GM18526 (cell line): ENCODE measurements around the gene PRDM5.

ENCODE experiments used
- POLR2A ChIP-seq: IDR thresholded peaks from 3 replicates; pipeline ENCODE4 v1.6.1; 2011; ENCODE audit not compliant: insufficient read length; ENCODE audit errors: extremely low read depth

PRDM5 gene

GRCh38 chr4:120922381-120923206 lies at the start of gene PRDM5:
Gene PRDM5, minus strand, starts transcription at chr4:120922726. Its CDS starts 118 bp downstream, at chr4:120922608.
- no peak for TF ChIP-seq POLR2A

GRCh38 chr4:120971884-120972283 lies 49.4 kb upstream of the PRDM5 start:
- no peak for TF ChIP-seq POLR2A

GRCh38 chr4:120965938-120966337 lies 43.4 kb upstream of the PRDM5 start:
- TF ChIP-seq POLR2A, result no peak

- TF ChIP-seq POLR2A, result no peak
Measured at GRCh38 chr4:120964596-120964995, 42.1 kb upstream of the PRDM5 start.

- TF ChIP-seq POLR2A, result no peak
Measured at GRCh38 chr4:120963449-120963848, 40.9 kb upstream of the PRDM5 start.

- TF ChIP-seq POLR2A, result no peak
Measured at GRCh38 chr4:120960656-120961267, 38.2 kb upstream of the PRDM5 start.

- TF ChIP-seq POLR2A, result no peak
Measured at GRCh38 chr4:120948382-120948781, 25.9 kb upstream of the PRDM5 start.

- TF ChIP-seq POLR2A, result no peak
Measured at GRCh38 chr4:120942776-120943175, 20.2 kb upstream of the PRDM5 start.

GRCh38 chr4:120940547-120940946 lies 18.0 kb upstream of the PRDM5 start:
- no peak for TF ChIP-seq POLR2A

GRCh38 chr4:120939693-120940092 lies 17.2 kb upstream of the PRDM5 start:
- no peak for TF ChIP-seq POLR2A

- TF ChIP-seq POLR2A, result no peak
Measured at GRCh38 chr4:120929847-120930246, 7.3 kb upstream of the PRDM5 start.

- TF ChIP-seq POLR2A, result no peak
Measured at GRCh38 chr4:120927801-120928409, 5.4 kb upstream of the PRDM5 start.

- no peak for TF ChIP-seq POLR2A
Measured at GRCh38 chr4:120926358-120927025, 4.0 kb upstream of the PRDM5 start.

GRCh38 chr4:120924931-120925330 lies 2.4 kb upstream of the PRDM5 start:
- no peak for TF ChIP-seq POLR2A

GRCh38 chr4:120923207-120923522 lies 639 bp upstream of the PRDM5 start:
- no peak for TF ChIP-seq POLR2A
